ENCODE data around the gene ZNRF3. TPM values are rescaled to one million over a fixed set of nuclear protein-coding genes. Genes with fewer than 3 reads are reported as not detected.

ZNRF3 gene
- polyA plus RNA-seq, 1 donor (not counting 4 experiments of a cell fraction or from before 2014, with no cell fraction given) = 2.6 TPM

DNA sequence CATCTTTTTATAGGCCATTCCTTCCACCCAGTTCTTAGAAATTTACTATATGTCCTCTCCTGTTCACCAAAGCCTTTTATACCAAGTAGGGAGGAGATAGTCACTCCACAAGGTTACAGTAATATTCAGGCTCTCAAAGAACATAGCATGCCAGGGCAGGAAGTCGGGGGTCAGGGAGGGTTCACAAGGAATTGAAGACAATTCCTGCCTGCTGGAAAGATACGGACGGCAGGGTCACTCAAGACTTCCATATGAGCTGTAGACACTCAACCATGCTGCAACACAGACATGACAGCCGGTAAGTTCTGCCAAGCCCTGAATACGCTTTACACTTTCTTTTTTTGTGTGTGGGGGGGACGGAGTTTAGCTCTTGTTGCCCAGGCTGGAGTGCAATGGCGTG, 177.6 kb downstream of the ZNRF3 start:
- dilution Hi-C loops (cut with MboI; ENCODE audit: extremely low pct_ligation_motif_present, low sequenced_read_pairs) = no loop called here
- Histone ChIP-seq H3K4me1 (ENCODE audit: control insufficient read depth, extremely low read depth, insufficient read depth, low read length) (no peaks in the 10 kb centered on the region), H3K27me3 (ENCODE audit: control insufficient read depth, extremely low read depth, insufficient read depth, low read length) (no peaks in the 10 kb centered on the region), H3K9me1 (ENCODE audit: control insufficient read depth, extremely low read depth, insufficient read depth, low read length) (no peaks in the 10 kb centered on the region), H3K4me2 (ENCODE audit: control insufficient read depth, extremely low read depth, insufficient read depth, low read depth, low read length) (no peak overlapping the region), H3K9ac (ENCODE audit: control insufficient read depth, extremely low read depth, insufficient read depth, low read length) (no peak overlapping the region), H3K4me3 (ENCODE audit: control insufficient read depth in 2 of 3, extremely low read depth in 1 of 3, insufficient read depth in 2 of 3, low read depth in 1 of 3, low read length in 3 of 3) (no peak overlapping the region), H4K20me1 (ENCODE audit: control insufficient read depth, extremely low read depth, insufficient read depth, low read length) (no peaks in the 10 kb centered on the region), H3K36me3 (ENCODE audit: control insufficient read depth in 2 of 2, extremely low read depth in 1 of 2, insufficient read depth in 2 of 2, low read length in 2 of 2) (no peaks in the 10 kb centered on the region), H2AFZ (ENCODE audit: control insufficient read depth, low read length) (no peak overlapping the region), H3K27ac (ENCODE audit: control insufficient read depth, insufficient read depth, low read length) (no peak overlapping the region), H3K79me2 (ENCODE audit: control insufficient read depth, insufficient read depth, low read length) (no peaks in the 10 kb centered on the region), H3K9me3 (ENCODE audit: control insufficient read depth, low read depth, low read length) (no peaks in the 10 kb centered on the region)
- TF ChIP-seq, protein P1, sequence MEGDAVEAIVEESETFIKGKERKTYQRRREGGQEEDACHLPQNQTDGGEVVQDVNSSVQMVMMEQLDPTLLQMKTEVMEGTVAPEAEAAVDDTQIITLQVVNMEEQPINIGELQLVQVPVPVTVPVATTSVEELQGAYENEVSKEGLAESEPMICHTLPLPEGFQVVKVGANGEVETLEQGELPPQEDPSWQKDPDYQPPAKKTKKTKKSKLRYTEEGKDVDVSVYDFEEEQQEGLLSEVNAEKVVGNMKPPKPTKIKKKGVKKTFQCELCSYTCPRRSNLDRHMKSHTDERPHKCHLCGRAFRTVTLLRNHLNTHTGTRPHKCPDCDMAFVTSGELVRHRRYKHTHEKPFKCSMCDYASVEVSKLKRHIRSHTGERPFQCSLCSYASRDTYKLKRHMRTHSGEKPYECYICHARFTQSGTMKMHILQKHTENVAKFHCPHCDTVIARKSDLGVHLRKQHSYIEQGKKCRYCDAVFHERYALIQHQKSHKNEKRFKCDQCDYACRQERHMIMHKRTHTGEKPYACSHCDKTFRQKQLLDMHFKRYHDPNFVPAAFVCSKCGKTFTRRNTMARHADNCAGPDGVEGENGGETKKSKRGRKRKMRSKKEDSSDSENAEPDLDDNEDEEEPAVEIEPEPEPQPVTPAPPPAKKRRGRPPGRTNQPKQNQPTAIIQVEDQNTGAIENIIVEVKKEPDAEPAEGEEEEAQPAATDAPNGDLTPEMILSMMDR (optimal IDR thresholded peaks at IDR 0.05 in 1 of 3, IDR thresholded peaks at IDR 0.05 in 1 of 3, conservative IDR thresholded peaks at IDR 0.05 in 1 of 3; ENCODE audit: extremely low read depth in 1 of 3, insufficient read depth in 2 of 3, low read length in 3 of 3) = no peak
- TF ChIP-seq EZH2 (IDR thresholded peaks at IDR 0.05; ENCODE audit: low read length) = no peak
- no peak for DNase-seq (ENCODE audit: low read depth, low spot score)
- no peak for FAIRE-seq

DNA sequence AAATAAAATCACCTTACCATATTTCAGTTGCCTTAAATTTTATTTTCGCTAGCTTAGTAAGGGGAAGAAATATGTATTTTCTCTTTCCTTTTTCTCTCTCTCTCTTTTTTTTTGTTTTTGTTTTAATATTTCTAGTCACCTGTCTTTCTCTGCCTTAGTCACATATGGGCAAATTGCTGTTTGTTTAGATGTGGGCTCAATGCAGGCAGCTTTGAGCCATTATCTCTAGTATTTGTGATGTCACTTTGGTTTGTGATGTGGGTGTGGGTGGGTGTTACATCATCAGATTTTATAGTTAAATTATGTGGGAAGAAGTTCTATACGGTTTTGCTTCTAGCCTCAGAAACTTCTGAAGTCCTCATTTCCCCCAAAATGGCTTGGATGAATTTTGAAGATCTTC, 178.4 kb downstream of the ZNRF3 start, which contains the start of gene C22orf31:
C22orf31 (minus strand) TSS at position 59 of the 400 bp plus-strand sequence; CDS start at position 20, 39 bp downstream.
- H3K9me1 ChIP-seq (ENCODE audit: control insufficient read depth, extremely low read depth, insufficient read depth, low read length) = no peaks in the 10 kb centered on the region
- no peaks in the 10 kb centered on the region for H3K27me3 ChIP-seq (ENCODE audit: control insufficient read depth, extremely low read depth, insufficient read depth, low read length)
- no peak within 1 kb of the TSS for H3K9ac ChIP-seq (ENCODE audit: control insufficient read depth, extremely low read depth, insufficient read depth, low read length)
- no peak for DNase-seq (ENCODE audit: low read depth, low spot score)
- H3K36me3 ChIP-seq (ENCODE audit: control insufficient read depth in 2 of 2, extremely low read depth in 1 of 2, insufficient read depth in 2 of 2, low read length in 2 of 2) = no peaks in the 10 kb centered on the region
- no peaks in the 10 kb centered on the region for H3K9me3 ChIP-seq (ENCODE audit: control insufficient read depth, low read depth, low read length)
- TF ChIP-seq, protein P1 (optimal IDR thresholded peaks at IDR 0.05 in 1 of 3, IDR thresholded peaks at IDR 0.05 in 1 of 3, conservative IDR thresholded peaks at IDR 0.05 in 1 of 3; ENCODE audit: extremely low read depth in 1 of 3, insufficient read depth in 2 of 3, low read length in 3 of 3) = no peak
- TF ChIP-seq EZH2 (IDR thresholded peaks at IDR 0.05; ENCODE audit: low read length) = no peak
- no peak within 1 kb of the TSS for H3K4me3 ChIP-seq (ENCODE audit: control insufficient read depth in 2 of 3, extremely low read depth in 1 of 3, insufficient read depth in 2 of 3, low read depth in 1 of 3, low read length in 3 of 3)
- H3K27ac ChIP-seq (ENCODE audit: control insufficient read depth, insufficient read depth, low read length) = no peak within 1 kb of the TSS
- no peak for FAIRE-seq
- dilution Hi-C loops (cut with MboI; ENCODE audit: extremely low pct_ligation_motif_present, low sequenced_read_pairs) = no loop called here
- H3K4me1 ChIP-seq (ENCODE audit: control insufficient read depth, extremely low read depth, insufficient read depth, low read length) = no peaks in the 10 kb centered on the region
- H3K79me2 ChIP-seq (ENCODE audit: control insufficient read depth, insufficient read depth, low read length) = no peaks in the 10 kb centered on the region
- H2AFZ ChIP-seq (ENCODE audit: control insufficient read depth, low read length) = no peak within 1 kb of the TSS
- H4K20me1 ChIP-seq (ENCODE audit: control insufficient read depth, extremely low read depth, insufficient read depth, low read length) = no peaks in the 10 kb centered on the region
- H3K4me2 ChIP-seq (ENCODE audit: control insufficient read depth, extremely low read depth, insufficient read depth, low read depth, low read length) = no peak within 1 kb of the TSS
